WTC11 (cell line): ENCODE measurements around the gene ASIC3. TPM values are rescaled to one million over a fixed set of nuclear protein-coding genes. Genes with fewer than 3 reads are reported as not detected.

Source experiments
- ATAC-seq: fragments of 200-7000 bp; cut with Tn5 transposase; 2 replicates; pipeline ENCODE4 v1.10.0; 2021; ENCODE audit warnings: mild to moderate bottlenecking, moderate library complexity
- CTCF ChIA-PET: fragments of 300-600 bp; sonication (Branson Sonifier 250); formaldehyde crosslinking; loops from one replicate; lab custom pipeline; 2021; ENCODE audit warnings: antibody characterized with exemption; lab: Charles Lee
- POLR2A ChIA-PET: fragments of 350-600 bp; sonication (Branson Sonifier 250); formaldehyde crosslinking; loops from one replicate; lab custom pipeline; 2021; ENCODE audit warnings: antibody characterized with exemption; lab: Charles Lee
- DNase-seq: peaks from one replicate; pipeline ENCODE4 v3.0.0; 2021; ENCODE audit warnings: low spot score
- H3K27ac Mint-ChIP-seq: 2 replicates; pipeline ENCODE4 v1.8.0; 2021; ENCODE audit warnings: mixed read lengths
- H3K27me3 Mint-ChIP-seq: 2 replicates; pipeline ENCODE4 v1.8.0; 2021; ENCODE audit warnings: low read depth, mild to moderate bottlenecking, moderate library complexity, mixed read lengths
- H3K36me3 Mint-ChIP-seq: 2 replicates; pipeline ENCODE4 v1.8.0; 2021; ENCODE audit warnings: mixed read lengths
- H3K4me1 Mint-ChIP-seq: 2 replicates; pipeline ENCODE4 v1.8.0; 2022; ENCODE audit warnings: mixed read lengths
- H3K4me3 Mint-ChIP-seq: 2 replicates; pipeline ENCODE4 v1.8.0; 2021; ENCODE audit warnings: mild to moderate bottlenecking, moderate library complexity, mixed read lengths
- H3K9me3 Mint-ChIP-seq: 2 replicates; pipeline ENCODE4 v1.8.0; 2021; ENCODE audit warnings: mixed read lengths
- CREB1 ChIP-seq: sonication (generic); formaldehyde crosslinking; IDR thresholded peaks from 2 replicates; pipeline ENCODE4 v1.8.0; 2023; ENCODE audit warnings: mild to moderate bottlenecking, missing genetic modification reagents
- CREM ChIP-seq: sonication (generic); formaldehyde crosslinking; IDR thresholded peaks from 2 replicates; pipeline ENCODE4 v1.8.1; 2022; ENCODE audit warnings: mild to moderate bottlenecking, missing genetic modification reagents, moderate library complexity
- ELF4 ChIP-seq: sonication (generic); formaldehyde crosslinking; IDR thresholded peaks from 2 replicates; pipeline ENCODE4 v1.8.1; 2022; ENCODE audit warnings: low read depth, mild to moderate bottlenecking, moderate library complexity, missing genetic modification reagents
- EMX1 ChIP-seq: fragments of 250-450 bp; sonication (Bioruptor Pico); IDR thresholded peaks from 2 replicates; pipeline ENCODE4 v1.8.0; 2021; ENCODE audit warnings: mild to moderate bottlenecking
- FOXK1 ChIP-seq: sonication (generic); formaldehyde crosslinking; IDR thresholded peaks from 2 replicates; pipeline ENCODE4 v1.8.0; 2022; ENCODE audit warnings: mild to moderate bottlenecking, moderate library complexity, missing genetic modification reagents
- GABPB1 ChIP-seq: sonication (generic); formaldehyde crosslinking; IDR thresholded peaks from 2 replicates; pipeline ENCODE4 v1.8.1; 2023; ENCODE audit warnings: mild to moderate bottlenecking, missing genetic modification reagents
- GRHL2 ChIP-seq: fragments of 250-450 bp; sonication (Bioruptor Pico); IDR thresholded peaks from 2 replicates; pipeline ENCODE4 v1.8.0; 2022; ENCODE audit warnings: mild to moderate bottlenecking, moderate library complexity; ENCODE audit not compliant: insufficient replicate concordance, severe bottlenecking
- GTF2I ChIP-seq: fragments of 250-450 bp; sonication (Bioruptor Pico); conservative IDR thresholded peaks from 2 replicates; pipeline ENCODE4 v1.4.0; 2021; ENCODE audit warnings: mild to moderate bottlenecking
- MXD4 ChIP-seq: fragments of 250-450 bp; sonication (Bioruptor Pico); IDR thresholded peaks from 2 replicates; pipeline ENCODE4 v1.8.0; 2021; ENCODE audit warnings: mild to moderate bottlenecking, moderate library complexity, borderline replicate concordance
- MYBL2 ChIP-seq: sonication (generic); formaldehyde crosslinking; IDR thresholded peaks from 2 replicates; pipeline ENCODE4 v1.8.1; 2023; ENCODE audit warnings: mild to moderate bottlenecking, moderate library complexity, missing genetic modification reagents
- NFYB ChIP-seq: sonication (generic); formaldehyde crosslinking; conservative IDR thresholded peaks from 2 replicates; pipeline ENCODE4 v1.8.0; 2022; ENCODE audit warnings: low read depth, missing genetic modification reagents
- NR2C2 ChIP-seq: sonication (generic); formaldehyde crosslinking; IDR thresholded peaks from 2 replicates; pipeline ENCODE4 v1.8.0; 2022; ENCODE audit warnings: mild to moderate bottlenecking, missing genetic modification reagents
- TP53 ChIP-seq: sonication (generic); formaldehyde crosslinking; IDR thresholded peaks from 2 replicates; pipeline ENCODE4 v1.8.1; 2023; ENCODE audit warnings: mild to moderate bottlenecking, missing genetic modification reagents
- ZNF416 ChIP-seq: fragments of 250-450 bp; sonication (Bioruptor Pico); IDR thresholded peaks from 2 replicates; pipeline ENCODE4 v1.9.0; 2021; ENCODE audit warnings: mild to moderate bottlenecking, inconsistent platforms
- total RNA-seq: library from RNA; stranded (reverse); gene quantifications from 3 replicates; pipeline ENCODE4 v1.2.3, GENCODE V29; 2021
- TF ChIP-seq, protein P1 (sequence below): sonication (generic); formaldehyde crosslinking; IDR thresholded peaks from 2 replicates; pipeline ENCODE4 v1.8.1; 2023; ENCODE audit warnings: mild to moderate bottlenecking, missing genetic modification reagents
- TF ChIP-seq, protein P2 (sequence below): fragments of 200-600 bp; IDR thresholded peaks from 2 replicates; pipeline ENCODE4 v1.8.0; 2022; ENCODE audit warnings: antibody characterized with exemption
- TF ChIP-seq, protein P3 (sequence below): sonication (generic); formaldehyde crosslinking; IDR thresholded peaks from 2 replicates; pipeline ENCODE4 v1.8.1; 2023; ENCODE audit warnings: mild to moderate bottlenecking, missing genetic modification reagents, borderline replicate concordance
- TF ChIP-seq, protein P4 (sequence below): sonication (generic); formaldehyde crosslinking; conservative IDR thresholded peaks from 2 replicates; pipeline ENCODE4 v1.8.1; 2023; ENCODE audit warnings: mild to moderate bottlenecking, low read depth, missing genetic modification reagents, moderate library complexity

ASIC3 gene
- total RNA-seq, 1 experiment from 2014 or later: 5.5 TPM

GRCh38 chr7:151088856-151089699 is 40.7 kb downstream of the ASIC3 start:
- peak overlapping the region; percentile 88 for H3K27ac Mint-ChIP-seq
- H3K36me3 Mint-ChIP-seq: peaks cover 10% of the 10 kb centered on the region
- TF ChIP-seq MYBL2 (CRISPR knock-in tag) (no peak), NR2C2 (CRISPR knock-in tag) (no peak), GTF2I (no peak), EMX1 (no peak), CREB1 (CRISPR knock-in tag) (no peak), CREM (no peak), TP53 (CRISPR knock-in tag) (no peak), FOXK1 (CRISPR knock-in tag) (no peak), MXD4 (CRISPR knock-in tag) (no peak), GRHL2 (no peak), ELF4 (CRISPR knock-in tag) (no peak), GABPB1 (no peak), ZNF416 (CRISPR knock-in tag) (no peak), NFYB (no peak)
- TF ChIP-seq, protein P1, sequence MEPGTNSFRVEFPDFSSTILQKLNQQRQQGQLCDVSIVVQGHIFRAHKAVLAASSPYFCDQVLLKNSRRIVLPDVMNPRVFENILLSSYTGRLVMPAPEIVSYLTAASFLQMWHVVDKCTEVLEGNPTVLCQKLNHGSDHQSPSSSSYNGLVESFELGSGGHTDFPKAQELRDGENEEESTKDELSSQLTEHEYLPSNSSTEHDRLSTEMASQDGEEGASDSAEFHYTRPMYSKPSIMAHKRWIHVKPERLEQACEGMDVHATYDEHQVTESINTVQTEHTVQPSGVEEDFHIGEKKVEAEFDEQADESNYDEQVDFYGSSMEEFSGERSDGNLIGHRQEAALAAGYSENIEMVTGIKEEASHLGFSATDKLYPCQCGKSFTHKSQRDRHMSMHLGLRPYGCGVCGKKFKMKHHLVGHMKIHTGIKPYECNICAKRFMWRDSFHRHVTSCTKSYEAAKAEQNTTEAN (CRISPR knock-in tag): no peak
- TF ChIP-seq, protein P2, sequence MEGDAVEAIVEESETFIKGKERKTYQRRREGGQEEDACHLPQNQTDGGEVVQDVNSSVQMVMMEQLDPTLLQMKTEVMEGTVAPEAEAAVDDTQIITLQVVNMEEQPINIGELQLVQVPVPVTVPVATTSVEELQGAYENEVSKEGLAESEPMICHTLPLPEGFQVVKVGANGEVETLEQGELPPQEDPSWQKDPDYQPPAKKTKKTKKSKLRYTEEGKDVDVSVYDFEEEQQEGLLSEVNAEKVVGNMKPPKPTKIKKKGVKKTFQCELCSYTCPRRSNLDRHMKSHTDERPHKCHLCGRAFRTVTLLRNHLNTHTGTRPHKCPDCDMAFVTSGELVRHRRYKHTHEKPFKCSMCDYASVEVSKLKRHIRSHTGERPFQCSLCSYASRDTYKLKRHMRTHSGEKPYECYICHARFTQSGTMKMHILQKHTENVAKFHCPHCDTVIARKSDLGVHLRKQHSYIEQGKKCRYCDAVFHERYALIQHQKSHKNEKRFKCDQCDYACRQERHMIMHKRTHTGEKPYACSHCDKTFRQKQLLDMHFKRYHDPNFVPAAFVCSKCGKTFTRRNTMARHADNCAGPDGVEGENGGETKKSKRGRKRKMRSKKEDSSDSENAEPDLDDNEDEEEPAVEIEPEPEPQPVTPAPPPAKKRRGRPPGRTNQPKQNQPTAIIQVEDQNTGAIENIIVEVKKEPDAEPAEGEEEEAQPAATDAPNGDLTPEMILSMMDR: no peak
- TF ChIP-seq, protein P3, sequence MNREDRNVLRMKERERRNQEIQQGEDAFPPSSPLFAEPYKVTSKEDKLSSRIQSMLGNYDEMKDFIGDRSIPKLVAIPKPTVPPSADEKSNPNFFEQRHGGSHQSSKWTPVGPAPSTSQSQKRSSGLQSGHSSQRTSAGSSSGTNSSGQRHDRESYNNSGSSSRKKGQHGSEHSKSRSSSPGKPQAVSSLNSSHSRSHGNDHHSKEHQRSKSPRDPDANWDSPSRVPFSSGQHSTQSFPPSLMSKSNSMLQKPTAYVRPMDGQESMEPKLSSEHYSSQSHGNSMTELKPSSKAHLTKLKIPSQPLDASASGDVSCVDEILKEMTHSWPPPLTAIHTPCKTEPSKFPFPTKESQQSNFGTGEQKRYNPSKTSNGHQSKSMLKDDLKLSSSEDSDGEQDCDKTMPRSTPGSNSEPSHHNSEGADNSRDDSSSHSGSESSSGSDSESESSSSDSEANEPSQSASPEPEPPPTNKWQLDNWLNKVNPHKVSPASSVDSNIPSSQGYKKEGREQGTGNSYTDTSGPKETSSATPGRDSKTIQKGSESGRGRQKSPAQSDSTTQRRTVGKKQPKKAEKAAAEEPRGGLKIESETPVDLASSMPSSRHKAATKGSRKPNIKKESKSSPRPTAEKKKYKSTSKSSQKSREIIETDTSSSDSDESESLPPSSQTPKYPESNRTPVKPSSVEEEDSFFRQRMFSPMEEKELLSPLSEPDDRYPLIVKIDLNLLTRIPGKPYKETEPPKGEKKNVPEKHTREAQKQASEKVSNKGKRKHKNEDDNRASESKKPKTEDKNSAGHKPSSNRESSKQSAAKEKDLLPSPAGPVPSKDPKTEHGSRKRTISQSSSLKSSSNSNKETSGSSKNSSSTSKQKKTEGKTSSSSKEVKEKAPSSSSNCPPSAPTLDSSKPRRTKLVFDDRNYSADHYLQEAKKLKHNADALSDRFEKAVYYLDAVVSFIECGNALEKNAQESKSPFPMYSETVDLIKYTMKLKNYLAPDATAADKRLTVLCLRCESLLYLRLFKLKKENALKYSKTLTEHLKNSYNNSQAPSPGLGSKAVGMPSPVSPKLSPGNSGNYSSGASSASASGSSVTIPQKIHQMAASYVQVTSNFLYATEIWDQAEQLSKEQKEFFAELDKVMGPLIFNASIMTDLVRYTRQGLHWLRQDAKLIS (CRISPR knock-in tag): no peak
- TF ChIP-seq, protein P4, sequence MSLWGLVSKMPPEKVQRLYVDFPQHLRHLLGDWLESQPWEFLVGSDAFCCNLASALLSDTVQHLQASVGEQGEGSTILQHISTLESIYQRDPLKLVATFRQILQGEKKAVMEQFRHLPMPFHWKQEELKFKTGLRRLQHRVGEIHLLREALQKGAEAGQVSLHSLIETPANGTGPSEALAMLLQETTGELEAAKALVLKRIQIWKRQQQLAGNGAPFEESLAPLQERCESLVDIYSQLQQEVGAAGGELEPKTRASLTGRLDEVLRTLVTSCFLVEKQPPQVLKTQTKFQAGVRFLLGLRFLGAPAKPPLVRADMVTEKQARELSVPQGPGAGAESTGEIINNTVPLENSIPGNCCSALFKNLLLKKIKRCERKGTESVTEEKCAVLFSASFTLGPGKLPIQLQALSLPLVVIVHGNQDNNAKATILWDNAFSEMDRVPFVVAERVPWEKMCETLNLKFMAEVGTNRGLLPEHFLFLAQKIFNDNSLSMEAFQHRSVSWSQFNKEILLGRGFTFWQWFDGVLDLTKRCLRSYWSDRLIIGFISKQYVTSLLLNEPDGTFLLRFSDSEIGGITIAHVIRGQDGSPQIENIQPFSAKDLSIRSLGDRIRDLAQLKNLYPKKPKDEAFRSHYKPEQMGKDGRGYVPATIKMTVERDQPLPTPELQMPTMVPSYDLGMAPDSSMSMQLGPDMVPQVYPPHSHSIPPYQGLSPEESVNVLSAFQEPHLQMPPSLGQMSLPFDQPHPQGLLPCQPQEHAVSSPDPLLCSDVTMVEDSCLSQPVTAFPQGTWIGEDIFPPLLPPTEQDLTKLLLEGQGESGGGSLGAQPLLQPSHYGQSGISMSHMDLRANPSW: no peak
- H3K27me3 Mint-ChIP-seq: peaks cover 18% of the 10 kb centered on the region
- peaks cover 51% of the 10 kb centered on the region for H3K4me1 Mint-ChIP-seq
- H3K4me3 Mint-ChIP-seq: peak overlapping the region; percentile 67
- ATAC-seq (peak; percentile 2; the same call in 1 of the 2 replicates), DNase-seq (peak; percentile 37)
- ChIA-PET CTCF (interaction anchor here (1.0 to 10.4 kb wide), 6 partner anchors 15 to 79 kb away, joined by 3 to 118 read pairs (median 5); partner anchors contain the start of gene GBX1), POLR2A (interaction anchor here (1.1 to 2.0 kb wide), 3 partner anchors 20 to 38 kb away, joined by 3 to 9 read pairs (median 5); no protein-coding TSS in a partner anchor)
- H3K9me3 Mint-ChIP-seq: no peaks in the 10 kb centered on the region
